ENCODE results near the gene RIMBP2. TPM values are rescaled to one million over a fixed set of nuclear protein-coding genes. Genes with fewer than 3 reads are reported as not detected.

The RIMBP2 gene
- total RNA-seq, 6 experiments from 2014 or later, result not detected

DNA sequence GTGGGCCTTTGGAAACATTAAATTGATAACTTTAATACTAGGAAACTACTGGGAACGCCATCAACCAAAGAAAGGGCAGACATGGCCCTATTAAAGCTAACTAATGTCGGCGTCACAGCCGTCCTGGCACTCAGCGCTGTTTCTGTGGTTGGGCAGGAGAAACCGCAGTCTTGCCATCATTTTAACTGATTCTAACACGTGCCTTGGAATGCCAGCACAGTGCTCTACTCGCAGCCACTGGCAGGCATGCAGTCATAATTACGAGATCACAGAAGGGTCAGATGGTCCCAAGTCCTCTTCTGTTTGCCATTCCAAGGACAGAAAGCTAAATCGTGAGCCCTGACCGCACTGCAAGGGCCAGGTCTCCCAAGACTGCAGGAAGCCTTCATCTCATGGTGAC lies 75.2 kb downstream of the RIMBP2 start:
- no peak overlapping the region for H3K27ac Mint-ChIP-seq
- TF ChIP-seq, protein P1, sequence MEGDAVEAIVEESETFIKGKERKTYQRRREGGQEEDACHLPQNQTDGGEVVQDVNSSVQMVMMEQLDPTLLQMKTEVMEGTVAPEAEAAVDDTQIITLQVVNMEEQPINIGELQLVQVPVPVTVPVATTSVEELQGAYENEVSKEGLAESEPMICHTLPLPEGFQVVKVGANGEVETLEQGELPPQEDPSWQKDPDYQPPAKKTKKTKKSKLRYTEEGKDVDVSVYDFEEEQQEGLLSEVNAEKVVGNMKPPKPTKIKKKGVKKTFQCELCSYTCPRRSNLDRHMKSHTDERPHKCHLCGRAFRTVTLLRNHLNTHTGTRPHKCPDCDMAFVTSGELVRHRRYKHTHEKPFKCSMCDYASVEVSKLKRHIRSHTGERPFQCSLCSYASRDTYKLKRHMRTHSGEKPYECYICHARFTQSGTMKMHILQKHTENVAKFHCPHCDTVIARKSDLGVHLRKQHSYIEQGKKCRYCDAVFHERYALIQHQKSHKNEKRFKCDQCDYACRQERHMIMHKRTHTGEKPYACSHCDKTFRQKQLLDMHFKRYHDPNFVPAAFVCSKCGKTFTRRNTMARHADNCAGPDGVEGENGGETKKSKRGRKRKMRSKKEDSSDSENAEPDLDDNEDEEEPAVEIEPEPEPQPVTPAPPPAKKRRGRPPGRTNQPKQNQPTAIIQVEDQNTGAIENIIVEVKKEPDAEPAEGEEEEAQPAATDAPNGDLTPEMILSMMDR (IDR thresholded peaks at IDR 0.05), result no peak
- H3K4me1 Mint-ChIP-seq (ENCODE audit: low read depth), result no peaks in the 10 kb centered on the region
- H3K27me3 Mint-ChIP-seq (ENCODE audit: insufficient read depth), result no peaks in the 10 kb centered on the region; the same call in none of the 2 replicates
- peaks cover 56% of the 10 kb centered on the region for H3K9me3 Mint-ChIP-seq
- DNase-seq, result no peak
- no peak overlapping the region for H3K4me3 Mint-ChIP-seq
- H3K36me3 Mint-ChIP-seq (ENCODE audit: low read depth), result no peaks in the 10 kb centered on the region

DNA sequence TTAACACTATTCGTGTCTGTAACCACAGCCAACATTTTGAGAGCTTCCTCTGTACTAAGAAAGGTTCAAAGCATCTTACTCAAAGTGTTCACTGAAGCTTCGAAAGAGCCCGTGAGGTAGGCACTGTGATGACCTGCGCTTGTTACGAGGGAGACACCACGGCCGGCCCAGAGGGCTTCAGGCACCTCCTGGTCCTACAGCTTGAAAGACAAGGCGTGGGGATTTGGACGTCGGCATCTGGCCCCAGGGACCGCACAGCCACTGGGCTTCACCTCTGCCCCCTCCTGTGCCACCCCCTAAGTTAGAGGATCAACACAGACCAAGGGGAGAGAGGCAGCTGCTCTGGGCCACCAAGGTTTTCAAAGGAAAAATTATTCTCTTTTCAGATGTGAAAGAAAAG lies 75.6 kb downstream of the RIMBP2 start:
- Mint-ChIP-seq H3K4me1 (ENCODE audit: low read depth) (no peaks in the 10 kb centered on the region), H3K36me3 (ENCODE audit: low read depth) (no peaks in the 10 kb centered on the region), H3K4me3 (no peak overlapping the region), H3K27ac (no peak overlapping the region), H3K27me3 (ENCODE audit: insufficient read depth) (no peaks in the 10 kb centered on the region; the same call in none of the 2 replicates), H3K9me3 (peaks cover 59% of the 10 kb centered on the region)
- DNase-seq, result no peak
- TF ChIP-seq, protein P1 (IDR thresholded peaks at IDR 0.05), result no peak

DNA sequence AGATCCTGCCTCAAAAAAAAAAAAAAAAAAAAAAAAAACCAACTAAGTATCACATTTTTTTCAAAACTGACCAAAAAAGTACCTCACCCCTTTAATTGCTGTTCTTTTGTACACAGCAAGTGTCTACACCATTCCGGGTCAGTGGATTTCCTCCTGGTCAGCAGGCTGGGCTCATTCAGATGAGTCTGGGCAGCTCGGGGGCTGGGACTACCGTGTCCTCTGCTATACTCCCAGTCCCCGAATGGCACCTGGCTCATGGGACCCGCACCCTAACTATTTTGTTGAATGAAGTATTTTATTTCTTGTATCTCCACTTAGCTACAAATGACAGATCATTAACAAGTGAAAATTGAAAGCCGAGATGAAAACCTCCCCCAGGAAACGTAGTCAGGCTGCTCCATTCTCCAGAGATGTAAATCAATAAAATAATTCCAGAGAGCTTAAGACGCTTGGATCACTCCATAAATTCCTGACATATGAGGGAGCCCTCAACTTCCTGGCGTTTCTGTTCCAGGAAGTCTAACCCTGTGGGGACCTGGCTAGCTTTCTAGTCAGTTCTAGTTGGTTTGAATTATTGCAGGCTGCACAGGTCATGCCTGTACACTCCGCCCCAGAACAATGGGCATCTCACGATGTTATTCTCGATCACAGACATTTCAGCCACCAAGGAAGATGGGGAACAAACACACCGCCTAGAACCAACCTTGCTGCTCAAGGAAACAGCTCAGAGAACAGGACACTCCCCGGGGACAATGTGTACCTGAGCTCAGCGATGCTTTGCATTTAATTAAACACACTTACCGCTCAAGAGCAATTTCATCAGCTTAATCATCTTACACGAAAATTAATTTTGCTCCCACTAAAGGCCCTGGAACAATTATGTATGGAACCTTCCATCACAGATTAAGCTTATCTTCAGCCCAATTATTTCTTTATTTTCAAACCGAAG lies 76.3 kb downstream of the RIMBP2 start:
- no peak overlapping the region for H3K4me3 Mint-ChIP-seq
- H3K36me3 Mint-ChIP-seq (ENCODE audit: low read depth), result no peaks in the 10 kb centered on the region
- TF ChIP-seq, protein P1 (IDR thresholded peaks at IDR 0.05), result no peak
- no peaks in the 10 kb centered on the region for H3K4me1 Mint-ChIP-seq (ENCODE audit: low read depth)
- no peak overlapping the region for H3K27ac Mint-ChIP-seq
- peaks cover 55% of the 10 kb centered on the region for H3K9me3 Mint-ChIP-seq
- no peak for DNase-seq
- H3K27me3 Mint-ChIP-seq (ENCODE audit: insufficient read depth), result no peaks in the 10 kb centered on the region; the same call in none of the 2 replicates

DNA sequence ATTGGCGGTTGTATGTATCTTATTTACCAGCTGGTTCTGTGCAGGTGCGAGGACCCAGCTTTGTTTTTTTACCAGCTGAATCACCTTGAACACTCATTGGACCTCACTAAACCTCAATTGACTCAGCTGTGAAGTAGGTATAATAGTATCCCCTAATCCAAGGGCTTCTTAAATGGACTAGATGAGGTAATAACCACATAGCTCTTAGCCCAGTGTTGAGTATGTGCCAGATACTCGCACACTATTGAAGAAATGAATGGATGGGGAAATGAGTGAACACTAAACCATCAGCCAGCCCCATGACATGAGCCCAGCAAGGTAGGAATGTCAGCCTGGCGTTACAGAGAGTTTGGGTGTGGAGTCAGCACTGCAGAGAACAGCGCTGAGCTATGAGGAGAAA lies 79.7 kb downstream of the RIMBP2 start:
- H3K4me1 Mint-ChIP-seq (ENCODE audit: low read depth), result no peaks in the 10 kb centered on the region
- no peak for DNase-seq
- no peak overlapping the region for H3K27ac Mint-ChIP-seq
- no peak overlapping the region for H3K4me3 Mint-ChIP-seq
- TF ChIP-seq, protein P1 (IDR thresholded peaks at IDR 0.05), result no peak
- no peaks in the 10 kb centered on the region; the same call in 1 of the 2 replicates for H3K27me3 Mint-ChIP-seq (ENCODE audit: insufficient read depth)
- peaks cover 47% of the 10 kb centered on the region for H3K9me3 Mint-ChIP-seq
- no peaks in the 10 kb centered on the region for H3K36me3 Mint-ChIP-seq (ENCODE audit: low read depth)

DNA sequence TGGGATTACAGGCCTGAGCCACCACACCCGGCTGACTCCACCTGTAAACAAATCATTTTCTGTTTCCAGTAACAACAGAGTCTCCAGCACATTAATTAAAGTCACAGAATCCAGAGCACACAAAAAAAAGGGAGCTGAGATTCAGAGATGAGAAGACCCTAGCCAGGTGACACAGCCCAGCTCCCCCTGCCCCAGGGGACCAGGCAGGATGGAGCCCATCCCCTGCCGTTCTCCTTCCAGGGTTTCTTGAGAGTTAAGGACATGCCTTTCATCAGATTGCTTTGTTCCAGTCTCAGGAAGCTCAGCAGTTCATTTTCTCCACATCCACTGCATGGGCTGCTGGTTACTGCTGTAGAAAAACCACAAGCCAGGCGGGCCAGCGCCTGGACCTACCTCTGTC lies 81.2 kb downstream of the RIMBP2 start:
- H3K4me3 Mint-ChIP-seq, result no peak overlapping the region
- no peaks in the 10 kb centered on the region for H3K4me1 Mint-ChIP-seq (ENCODE audit: low read depth)
- TF ChIP-seq, protein P1 (IDR thresholded peaks at IDR 0.05), result no peak
- no peaks in the 10 kb centered on the region for H3K27me3 Mint-ChIP-seq (ENCODE audit: insufficient read depth)
- no peak for DNase-seq
- H3K36me3 Mint-ChIP-seq (ENCODE audit: low read depth), result no peaks in the 10 kb centered on the region
- no peak overlapping the region for H3K27ac Mint-ChIP-seq
- peaks cover 43% of the 10 kb centered on the region for H3K9me3 Mint-ChIP-seq

Measured in HFFc6 (cell line).